GM21825 (cell line): ENCODE results near the gene HLA-DRB1.
"Not testable (repeated sequence)": the region's sequence is repeated elsewhere in the genome, so short reads cannot be mapped to it uniquely, and the experiment has no call there.

ENCODE experiments used
- ATAC-seq: cut with Tn5 transposase; IDR thresholded peaks from one replicate; pipeline ENCODE4 v1.9.1; 2021; ENCODE audit warnings: mild to moderate bottlenecking, moderate library complexity; ENCODE audit not compliant: unreplicated experiment

Gene HLA-DRB1

DNA sequence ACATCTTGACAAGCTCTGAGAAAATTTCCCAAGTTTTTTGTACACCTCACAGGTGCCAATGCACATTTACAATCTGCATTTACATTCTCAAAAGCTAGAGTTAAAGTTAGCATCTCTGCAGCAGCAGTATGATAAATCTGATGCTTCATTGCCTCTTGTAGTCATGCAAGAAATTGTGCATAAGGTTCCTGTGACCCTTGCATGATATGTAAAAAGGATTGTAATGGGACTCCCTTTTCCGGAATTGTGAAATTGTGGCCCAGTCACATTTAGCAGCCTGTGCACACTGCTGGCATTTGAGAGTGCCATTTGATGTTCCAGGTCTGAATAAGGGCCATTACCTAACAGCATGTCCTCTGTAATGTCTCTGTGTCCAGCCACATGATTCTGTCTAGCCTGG lies 24.1 kb downstream of the HLA-DRB1 start:
- ATAC-seq = no peak

GRCh38 chr6:32562940-32563339 lies 26.7 kb downstream of the HLA-DRB1 start:
- no peak for ATAC-seq

- ATAC-seq = no peak
Observed at GRCh38 chr6:32559747-32560146, 29.9 kb downstream of the HLA-DRB1 start.

GRCh38 chr6:32558426-32559057 lies 31.1 kb downstream of the HLA-DRB1 start:
- ATAC-seq = no peak

GRCh38 chr6:32554116-32554965 lies 35.3 kb downstream of the HLA-DRB1 start:
- ATAC-seq = no peak

DNA sequence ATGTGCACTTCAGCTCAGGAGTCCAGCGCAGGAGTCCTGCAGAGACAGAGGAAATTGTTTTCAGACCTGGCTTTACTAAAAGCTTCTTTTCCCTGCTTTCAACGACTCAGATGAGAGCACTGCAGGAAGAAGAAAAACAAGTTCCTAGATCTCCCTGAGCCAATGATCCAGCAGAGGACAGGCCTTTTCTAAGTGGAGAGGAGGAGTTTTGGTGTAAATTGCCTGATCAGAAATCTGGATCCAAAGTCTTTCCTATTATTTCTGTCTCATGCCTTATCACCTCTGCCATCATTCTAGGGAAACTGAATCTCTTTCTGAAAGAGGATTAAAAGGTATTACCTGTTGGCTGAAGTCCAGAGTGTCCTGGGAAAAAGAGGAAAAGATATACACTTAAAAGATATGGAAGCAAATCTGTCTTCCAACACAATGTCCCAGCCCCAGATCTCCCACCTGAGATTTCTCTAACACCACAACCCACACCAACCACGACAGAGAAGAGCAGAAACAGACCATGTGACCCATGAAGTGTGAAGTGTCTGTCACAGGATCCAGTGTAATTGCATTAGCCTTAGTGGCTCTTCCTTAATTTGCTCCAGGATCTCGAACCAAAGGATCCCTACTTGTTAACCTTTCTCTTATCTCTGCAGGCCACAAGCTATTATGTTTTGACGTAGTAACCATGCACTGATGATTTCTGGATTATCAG lies 36.5 kb downstream of the HLA-DRB1 start:
- ATAC-seq = no peak

GRCh38 chr6:32551410-32551809 lies 38.2 kb downstream of the HLA-DRB1 start:
- ATAC-seq = no peak

- no peak for ATAC-seq
Observed at GRCh38 chr6:32539839-32540238, 49.8 kb downstream of the HLA-DRB1 start.

- ATAC-seq = not testable (repeated sequence)
Observed at GRCh38 chr6:32530431-32530793, 59.2 kb downstream of the HLA-DRB1 start.

DNA sequence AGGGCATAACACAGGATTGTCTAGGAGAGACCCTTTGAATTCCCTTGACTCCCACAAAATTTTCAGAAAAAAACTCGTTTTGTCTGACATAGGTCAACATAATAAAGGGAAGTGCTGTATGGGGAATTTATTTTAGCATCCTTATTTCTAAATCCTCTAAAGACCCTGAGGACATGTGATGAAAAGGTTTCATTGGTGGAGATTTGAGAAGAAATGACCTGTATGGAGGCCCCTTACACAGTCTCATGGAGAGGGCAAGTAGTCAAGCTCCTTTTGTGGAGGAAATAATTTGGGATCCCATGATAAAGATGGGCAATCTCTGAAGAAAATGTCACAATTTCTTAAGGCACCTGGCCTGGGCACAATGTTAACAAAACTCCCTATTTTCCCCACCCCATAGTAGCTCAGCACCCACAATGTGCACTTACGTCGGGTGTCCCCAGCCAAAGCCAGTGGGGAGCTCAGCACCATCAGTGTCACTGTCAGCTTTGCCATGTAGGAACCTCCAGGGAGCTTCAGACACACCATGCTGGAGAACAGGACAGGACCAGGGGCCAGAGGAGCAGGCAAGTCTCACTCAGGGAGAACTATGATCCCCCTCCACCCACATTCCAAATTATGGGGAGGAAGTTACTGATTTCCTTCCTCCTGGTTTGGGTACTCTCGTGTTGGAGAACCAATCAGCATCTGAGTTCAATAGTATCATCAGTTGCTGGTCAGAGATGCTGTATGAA lies 59.8 kb downstream of the HLA-DRB1 start, which contains the start of gene HLA-DRB5:
Gene HLA-DRB5 (minus strand): TSS at position 591 of the 734 bp plus-strand sequence. CDS start 63 bp downstream, at position 528.
- peak; percentile 49 for ATAC-seq
